Subcutaneous adipose tissue (tissue), 4 donors: ENCODE measurements around the gene C20orf144. TPM values are rescaled to one million over a fixed set of nuclear protein-coding genes. Genes with fewer than 3 reads are reported as not detected.

Source experiments
- CTCF ChIP-seq: fragments of 450-650 bp; IDR thresholded peaks from one replicate; pipeline ENCODE4 v1.5.1; 2016; ENCODE audit warnings: low read depth, mild to moderate bottlenecking, control low read depth, antibody characterized with exemption, moderate library complexity
- total RNA-seq, 4 donors: library from RNA; depleted of rRNA; stranded (reverse); fragments of >200 nt; gene quantifications; one replicate each; pipeline ENCODE4 v1.1.0, GENCODE V29; 2016

C20orf144 gene
- total RNA-seq, 4 donors from 2014 or later: not detected

- no peak for TF ChIP-seq CTCF
Measured at GRCh38 chr20:33629979-33630378, 32.1 kb upstream of the C20orf144 start.

GRCh38 chr20:33630507-33630906 lies 31.6 kb upstream of the C20orf144 start:
- no peak for TF ChIP-seq CTCF

- no peak for TF ChIP-seq CTCF
Measured at GRCh38 chr20:33635341-33635740, 26.8 kb upstream of the C20orf144 start.

GRCh38 chr20:33636776-33637175 lies 25.4 kb upstream of the C20orf144 start:
- no peak for TF ChIP-seq CTCF

GRCh38 chr20:33640287-33640686 lies 21.8 kb upstream of the C20orf144 start:
- no peak for TF ChIP-seq CTCF

GRCh38 chr20:33644313-33645071 lies 17.6 kb upstream of the C20orf144 start:
- TF ChIP-seq CTCF: no peak

GRCh38 chr20:33645072-33645358 lies 17.1 kb upstream of the C20orf144 start:
- no peak for TF ChIP-seq CTCF
